ENCODE measurements around the gene PHF1.
"Not testable (repeated sequence)": the region's sequence is repeated elsewhere in the genome, so short reads cannot be mapped to it uniquely, and the experiment has no call there.

The PHF1 gene

DNA sequence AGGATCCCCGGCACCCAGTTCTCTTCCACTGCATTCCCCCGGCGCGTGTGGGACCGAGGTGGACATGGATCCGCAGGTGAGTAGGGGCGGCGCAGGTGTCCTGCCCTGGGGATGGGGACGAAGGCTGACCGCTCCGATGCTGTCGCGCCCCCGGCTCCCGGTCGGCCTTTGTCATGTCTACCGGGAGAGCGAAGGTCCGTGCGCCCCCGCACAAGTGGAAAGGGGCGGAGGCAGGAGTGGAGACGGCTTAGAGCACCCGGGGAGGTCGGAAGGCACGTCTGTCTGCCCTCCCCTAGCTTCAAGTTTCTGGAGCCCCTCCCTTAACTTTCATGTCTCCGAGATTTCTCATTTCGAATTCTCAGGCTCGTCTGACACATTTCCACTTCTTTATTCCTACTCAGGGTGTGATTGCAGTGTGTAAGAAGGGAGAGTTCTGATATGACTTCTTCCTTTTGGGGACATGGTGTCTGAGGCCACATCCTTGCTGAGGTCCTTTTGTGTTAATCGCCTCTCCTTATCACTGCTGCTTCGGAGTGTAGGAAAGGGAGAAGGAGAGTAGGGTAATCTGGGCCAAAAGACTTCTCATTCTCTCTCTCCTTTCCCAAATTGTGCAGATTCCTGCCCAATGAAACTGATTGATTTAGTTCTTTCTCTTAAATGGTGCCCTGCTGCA lies 18.8 kb upstream of the PHF1 start:
- DNase-seq (ENCODE audit: low spot score): no peak

DNA sequence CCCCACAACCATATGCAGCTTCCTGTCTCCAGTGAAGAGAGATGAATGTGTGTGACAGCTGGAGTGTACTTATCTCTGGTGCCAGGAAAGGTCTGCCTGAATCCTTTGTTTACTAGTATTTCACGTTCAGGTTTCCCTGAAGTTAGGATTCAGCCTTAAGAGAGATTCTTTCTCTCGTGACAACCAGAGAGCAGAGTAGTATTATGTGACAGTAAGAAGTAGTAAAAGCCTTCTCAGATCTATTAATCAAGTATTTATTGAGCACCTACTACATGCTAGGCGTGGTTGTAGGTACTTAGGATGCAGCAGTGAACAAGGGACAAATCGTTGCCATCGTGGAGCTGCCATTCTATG lies 18.2 kb upstream of the PHF1 start:
- DNase-seq (ENCODE audit: low spot score): no peak

DNA sequence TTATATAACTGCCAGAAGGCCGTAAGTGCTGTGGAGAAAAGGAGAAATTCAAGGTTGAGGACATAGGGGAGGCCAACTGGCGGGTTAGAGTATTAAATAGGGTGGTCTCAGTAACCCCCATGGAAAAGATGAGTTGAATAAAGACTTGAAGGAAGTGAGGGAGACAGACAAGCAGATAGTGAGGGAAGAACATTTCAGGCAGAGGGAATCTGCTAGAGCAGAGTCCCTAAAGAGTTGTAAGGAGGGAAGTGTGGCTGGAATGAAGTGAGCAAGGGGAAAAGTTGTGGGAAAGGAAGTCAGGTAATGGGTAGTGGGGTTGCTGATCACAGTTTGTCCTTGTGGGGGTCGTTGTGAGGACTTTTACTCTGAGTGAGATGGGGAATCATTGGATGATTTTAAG lies 17.8 kb upstream of the PHF1 start:
- DNase-seq (ENCODE audit: low spot score): no peak

DNA sequence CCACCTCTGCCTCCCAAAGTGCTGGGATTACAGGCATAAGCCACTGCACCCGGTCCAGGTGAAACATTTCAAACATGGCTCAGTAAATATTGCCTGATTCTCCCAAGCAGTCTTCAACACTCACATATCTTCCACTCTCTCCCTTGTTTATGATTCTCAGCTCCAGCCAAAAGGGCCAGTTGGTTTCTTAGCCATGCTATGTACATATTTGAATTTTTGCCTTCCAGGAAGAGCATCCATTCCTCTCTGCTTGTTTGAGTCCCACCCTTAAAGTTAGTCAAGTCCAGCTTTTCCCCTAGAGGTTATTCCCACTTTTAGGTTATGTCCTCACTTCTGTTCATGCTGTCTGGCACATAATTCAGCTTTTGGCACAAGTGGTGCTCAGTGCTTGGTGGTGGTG lies 13.3 kb upstream of the PHF1 start:
- no peak for DNase-seq (ENCODE audit: low spot score)

DNA sequence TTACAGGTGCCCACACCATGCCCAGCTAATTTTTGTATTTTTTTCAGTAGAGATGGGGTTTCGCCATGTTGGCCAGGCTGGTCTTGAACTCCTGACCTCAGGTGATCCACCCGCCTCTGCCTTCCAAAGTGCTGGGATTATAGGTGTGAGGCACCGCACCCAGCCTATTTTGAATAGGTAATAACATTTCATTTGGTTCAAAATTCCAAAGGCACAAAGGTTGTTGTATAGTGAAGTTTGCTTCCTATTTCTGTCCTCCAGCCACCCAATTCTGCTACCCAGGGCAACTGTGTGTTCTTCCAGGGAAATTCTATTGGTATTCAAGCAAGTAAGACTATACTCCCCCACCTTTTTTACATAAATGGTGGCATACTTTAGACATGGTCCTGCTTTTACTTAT lies 12.2 kb upstream of the PHF1 start:
- not testable (repeated sequence) for DNase-seq (ENCODE audit: low spot score)

DNA sequence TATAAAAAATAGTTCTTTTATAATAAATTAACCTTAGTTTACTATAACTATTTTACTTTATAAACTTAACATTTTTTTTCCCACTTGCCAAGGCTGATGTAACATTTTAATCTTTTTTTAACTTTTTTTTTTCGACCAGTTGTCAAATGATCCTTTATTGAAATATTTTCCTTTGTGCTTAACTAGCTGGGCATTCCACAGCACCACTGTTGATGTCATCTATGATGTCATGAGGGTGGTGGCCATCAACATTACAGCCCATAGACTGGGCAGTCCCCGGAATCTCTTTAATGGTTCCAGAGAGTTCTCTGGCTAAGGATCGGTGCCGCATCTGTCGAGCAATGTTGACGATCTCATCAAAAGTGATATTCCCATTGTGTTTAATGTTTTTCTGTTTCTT lies 10.9 kb upstream of the PHF1 start:
- not testable (repeated sequence) for DNase-seq (ENCODE audit: low spot score)

DNA sequence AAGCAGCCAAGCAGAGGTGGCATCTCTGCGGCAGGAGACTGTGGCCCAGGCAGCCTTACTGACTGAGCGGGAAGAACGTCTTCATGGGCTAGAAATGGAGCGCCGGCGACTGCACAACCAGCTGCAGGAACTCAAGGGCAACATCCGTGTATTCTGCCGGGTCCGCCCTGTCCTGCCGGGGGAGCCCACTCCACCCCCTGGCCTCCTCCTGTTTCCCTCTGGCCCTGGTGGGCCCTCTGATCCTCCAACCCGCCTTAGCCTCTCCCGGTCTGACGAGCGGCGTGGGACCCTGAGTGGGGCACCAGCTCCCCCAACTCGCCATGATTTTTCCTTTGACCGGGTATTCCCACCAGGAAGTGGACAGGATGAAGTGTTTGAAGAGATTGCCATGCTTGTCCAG lies 5.9 kb upstream of the PHF1 start:
- no peak for DNase-seq (ENCODE audit: low spot score)

DNA sequence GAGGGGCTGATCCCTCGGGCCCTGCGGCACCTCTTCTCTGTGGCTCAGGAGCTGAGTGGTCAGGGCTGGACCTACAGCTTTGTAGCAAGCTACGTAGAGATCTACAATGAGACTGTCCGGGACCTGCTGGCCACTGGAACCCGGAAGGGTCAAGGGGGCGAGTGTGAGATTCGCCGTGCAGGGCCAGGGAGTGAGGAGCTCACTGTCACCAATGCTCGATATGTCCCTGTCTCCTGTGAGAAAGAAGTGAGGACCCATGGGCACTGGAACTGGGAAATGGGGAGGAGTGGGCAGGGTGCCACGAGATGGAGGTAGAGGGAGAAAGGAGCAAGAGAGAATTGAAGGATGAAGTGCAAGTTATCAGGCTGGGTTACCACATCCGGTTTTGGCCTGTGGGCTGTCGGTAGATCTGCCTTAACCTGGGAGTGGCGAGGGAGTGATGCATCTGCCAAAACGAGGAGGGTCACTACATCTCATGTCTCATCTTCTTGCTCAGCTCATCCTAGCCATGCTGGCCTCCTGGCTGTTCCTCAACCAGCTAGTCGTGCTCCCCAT lies 5.4 kb upstream of the PHF1 start:
- no peak for DNase-seq (ENCODE audit: low spot score)

DNA sequence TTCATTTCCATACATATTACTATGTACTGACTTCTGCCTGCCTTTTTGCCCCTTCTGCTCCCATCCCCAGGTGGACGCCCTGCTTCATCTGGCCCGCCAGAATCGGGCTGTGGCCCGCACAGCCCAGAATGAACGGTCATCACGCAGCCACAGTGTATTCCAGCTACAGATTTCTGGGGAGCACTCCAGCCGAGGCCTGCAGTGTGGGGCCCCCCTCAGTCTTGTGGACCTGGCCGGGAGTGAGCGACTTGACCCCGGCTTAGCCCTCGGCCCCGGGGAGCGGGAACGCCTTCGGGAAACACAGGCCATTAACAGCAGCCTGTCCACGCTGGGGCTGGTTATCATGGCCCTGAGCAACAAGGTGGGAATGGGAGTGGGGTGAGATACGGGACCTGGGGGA lies 4.7 kb upstream of the PHF1 start:
- no peak for DNase-seq (ENCODE audit: low spot score)

DNA sequence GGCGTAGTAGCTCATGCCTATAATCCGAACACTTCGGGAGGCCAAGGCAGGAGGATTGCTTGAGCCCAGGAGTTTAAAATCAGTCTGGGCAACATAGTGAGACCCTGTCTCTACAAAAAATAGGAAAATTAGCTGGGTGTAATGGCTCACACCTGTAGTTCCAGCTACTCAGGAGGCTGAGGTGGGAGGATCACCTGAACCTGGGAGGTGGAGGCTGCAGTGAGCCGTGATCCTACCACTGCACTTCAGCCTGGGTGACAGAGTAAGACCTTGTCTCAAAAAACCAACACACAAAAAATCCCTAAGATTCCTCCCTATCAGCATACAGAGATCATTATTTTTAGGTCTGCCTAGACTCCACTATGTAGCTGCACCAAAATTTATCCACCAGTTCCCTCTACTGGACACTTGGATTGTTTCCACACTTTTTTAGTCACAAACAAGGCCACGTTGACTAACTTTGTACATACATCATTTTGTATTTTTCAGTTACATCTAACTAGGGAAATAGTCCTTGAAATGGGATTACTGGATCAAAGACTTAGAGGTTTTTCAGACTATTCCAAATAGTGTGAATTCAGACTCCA lies 3.6 kb upstream of the PHF1 start:
- DNase-seq (ENCODE audit: low spot score): peak; percentile 44

DNA sequence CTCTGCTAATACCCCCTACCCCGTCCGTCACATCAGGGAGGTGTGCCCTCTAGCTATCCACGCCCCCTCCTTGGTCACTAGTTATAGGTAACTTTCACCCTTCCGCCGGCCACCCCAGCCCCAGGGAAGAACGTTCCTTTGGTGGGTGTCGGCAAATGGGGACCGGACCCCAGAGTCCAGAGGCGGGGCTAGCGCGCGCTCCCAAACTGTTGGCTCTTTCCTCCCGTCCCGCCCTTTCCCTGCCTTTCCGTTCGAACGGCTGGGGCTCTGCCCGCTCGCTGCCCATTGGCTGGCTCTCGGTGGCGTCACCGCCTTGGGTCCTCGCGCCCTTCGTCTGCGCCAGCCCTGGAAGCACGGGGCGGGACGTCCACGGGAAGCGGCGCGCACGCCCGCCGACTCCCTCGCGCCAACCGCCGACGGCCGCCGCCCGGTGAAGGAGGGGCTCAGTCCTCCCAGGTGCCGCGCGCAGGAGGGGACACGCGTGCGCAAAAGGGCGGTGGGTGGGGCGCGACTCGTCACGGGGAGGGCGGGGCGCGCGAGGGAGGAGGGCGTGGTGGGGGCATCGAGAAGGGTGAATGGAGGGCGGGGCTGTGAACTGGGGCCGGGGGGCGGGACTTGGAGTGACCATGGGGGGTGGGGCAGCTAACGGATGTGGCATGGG lies 634 bp upstream of the PHF1 start:
- DNase-seq (ENCODE audit: low spot score): peak; percentile 98

DNA sequence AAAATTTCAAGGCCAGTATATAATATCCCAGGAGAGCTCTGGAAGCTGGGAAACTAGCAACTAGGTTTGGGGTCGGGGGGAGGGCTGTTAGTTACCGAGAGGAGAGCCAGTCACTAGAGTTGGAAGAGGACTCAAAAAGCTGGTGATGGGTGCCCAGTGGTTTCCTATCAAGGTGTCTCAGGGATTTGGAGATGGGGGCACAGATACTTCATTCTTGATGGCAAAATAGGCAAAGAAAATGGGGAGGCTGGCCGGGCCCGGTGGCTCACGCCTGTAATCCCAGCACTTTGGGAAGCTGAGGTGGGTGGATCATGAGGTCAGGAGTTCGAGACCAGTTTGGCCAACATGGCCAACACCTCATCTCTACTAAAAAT lies 805 bp downstream of the PHF1 start:
- DNase-seq (ENCODE audit: low spot score): no peak

DNA sequence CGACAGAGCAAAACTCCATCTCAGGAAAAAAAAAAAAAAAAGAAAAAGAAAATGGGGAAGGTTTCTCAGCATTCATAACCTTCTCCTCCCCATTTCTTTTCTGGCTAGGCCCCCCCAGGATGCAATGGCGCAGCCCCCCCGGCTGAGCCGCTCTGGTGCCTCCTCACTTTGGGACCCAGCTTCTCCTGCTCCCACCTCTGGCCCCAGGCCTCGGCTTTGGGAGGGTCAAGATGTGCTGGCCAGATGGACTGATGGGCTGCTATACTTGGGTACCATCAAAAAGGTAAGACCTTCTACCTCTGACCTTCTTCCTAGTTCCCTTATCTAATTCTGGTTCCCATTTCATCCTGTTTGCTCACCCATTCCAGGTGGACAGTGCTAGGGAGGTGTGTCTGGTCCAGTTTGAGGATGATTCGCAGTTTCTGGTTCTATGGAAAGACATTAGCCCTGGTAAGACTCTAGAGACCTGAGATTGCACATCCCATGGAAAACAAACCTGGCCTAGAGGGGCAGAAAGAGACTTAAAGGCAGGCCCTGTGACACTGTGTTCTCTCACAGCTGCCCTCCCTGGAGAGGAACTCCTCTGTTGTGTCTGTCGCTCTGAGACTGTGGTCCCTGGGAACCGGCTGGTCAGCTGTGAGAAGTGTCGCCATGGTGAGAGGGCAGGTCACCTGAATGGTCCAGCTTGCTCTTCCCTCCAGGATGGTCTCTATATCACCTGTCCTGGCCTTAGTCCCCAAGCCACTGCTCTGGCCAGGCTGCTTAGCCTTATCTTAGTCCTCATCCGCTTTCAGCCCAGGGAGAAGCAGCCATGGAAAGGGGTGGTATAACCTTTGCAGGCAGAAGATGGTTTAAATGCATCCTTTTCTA lies 1.6 kb downstream of the PHF1 start:
- no peak for DNase-seq (ENCODE audit: low spot score)

DNA sequence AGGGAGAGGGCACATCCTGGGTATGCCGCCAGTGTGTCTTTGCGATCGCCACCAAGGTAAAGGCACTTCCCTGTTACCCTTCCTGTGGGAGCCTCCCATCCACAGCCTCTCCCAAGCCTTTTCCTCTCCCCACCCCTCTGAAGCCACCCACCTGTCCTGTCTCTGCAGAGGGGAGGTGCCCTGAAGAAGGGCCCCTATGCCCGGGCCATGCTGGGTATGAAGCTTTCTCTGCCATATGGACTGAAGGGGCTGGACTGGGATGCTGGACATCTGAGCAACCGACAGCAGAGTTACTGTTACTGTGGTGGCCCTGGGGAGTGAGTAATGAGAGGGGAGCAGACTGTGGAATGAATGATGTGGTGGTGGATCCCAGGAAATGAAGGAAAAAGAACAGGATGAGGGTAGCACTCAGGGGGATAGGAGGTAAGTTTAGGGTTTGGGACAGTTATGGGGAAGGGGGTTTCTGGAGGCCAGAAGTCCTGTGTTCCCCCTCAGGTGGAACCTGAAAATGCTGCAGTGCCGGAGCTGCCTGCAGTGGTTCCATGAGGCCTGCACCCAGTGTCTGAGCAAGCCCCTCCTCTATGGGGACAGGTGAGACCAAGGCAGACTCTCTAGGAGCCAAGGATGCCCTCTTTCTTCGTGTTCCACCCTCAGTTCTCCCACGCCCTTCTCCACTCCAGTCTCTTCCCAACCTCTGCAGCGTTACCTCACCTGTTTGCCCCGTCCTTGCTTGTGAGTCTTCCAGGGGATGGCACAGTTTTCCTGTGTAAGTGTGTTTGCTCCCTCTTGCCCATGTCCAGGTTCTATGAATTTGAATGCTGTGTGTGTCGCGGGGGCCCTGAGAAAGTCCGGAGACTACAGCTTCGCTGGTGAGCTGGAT lies 2.7 kb downstream of the PHF1 start:
- no peak for DNase-seq (ENCODE audit: low spot score)

DNA sequence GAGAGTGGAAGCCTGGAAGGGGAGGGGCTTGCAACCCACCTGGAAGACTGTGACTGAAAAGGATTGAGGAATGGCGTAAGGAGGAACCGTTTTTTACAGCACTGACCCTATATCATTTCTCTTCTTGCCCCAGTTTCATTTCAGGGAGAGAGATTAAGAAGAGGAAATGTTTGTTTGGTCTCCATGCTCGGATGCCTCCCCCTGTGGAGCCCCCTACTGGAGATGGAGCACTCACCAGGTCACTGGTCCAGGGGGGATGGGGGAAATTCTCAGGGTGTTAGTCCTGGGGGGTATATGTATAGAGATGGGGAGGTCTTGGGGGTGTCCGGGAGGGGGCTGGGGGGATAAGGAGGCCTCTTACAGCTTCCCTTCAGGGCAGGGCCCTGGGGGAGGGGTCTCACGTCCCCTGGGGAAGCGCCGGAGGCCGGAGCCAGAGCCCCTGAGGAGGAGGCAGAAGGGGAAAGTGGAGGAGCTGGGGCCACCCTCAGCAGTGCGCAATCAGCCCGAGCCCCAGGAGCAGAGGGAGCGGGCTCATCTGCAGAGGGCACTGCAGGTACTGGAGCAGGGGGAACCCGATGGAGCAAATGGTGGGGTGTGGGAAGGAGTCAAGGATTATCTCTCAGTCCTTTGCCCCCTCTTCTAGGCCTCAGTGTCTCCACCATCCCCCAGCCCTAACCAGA lies 3.9 kb downstream of the PHF1 start:
- no peak for DNase-seq (ENCODE audit: low spot score)

DNA sequence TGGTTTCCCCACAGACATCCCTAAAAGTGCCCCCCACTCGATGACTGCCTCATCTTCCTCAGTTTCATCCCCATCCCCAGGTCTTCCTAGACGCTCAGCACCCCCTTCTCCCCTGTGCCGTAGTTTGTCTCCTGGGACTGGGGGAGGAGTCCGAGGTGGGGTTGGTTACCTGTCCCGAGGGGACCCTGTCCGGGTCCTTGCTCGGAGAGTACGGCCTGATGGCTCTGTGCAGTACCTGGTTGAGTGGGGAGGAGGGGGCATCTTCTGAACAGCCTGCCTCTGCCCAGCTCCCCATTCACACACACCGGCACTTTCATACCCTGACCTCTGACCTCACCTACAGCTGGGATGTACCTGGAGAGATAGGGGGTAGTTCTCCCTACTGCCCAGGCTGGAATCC lies 5.0 kb downstream of the PHF1 start:
- no peak for DNase-seq (ENCODE audit: low spot score)

DNA sequence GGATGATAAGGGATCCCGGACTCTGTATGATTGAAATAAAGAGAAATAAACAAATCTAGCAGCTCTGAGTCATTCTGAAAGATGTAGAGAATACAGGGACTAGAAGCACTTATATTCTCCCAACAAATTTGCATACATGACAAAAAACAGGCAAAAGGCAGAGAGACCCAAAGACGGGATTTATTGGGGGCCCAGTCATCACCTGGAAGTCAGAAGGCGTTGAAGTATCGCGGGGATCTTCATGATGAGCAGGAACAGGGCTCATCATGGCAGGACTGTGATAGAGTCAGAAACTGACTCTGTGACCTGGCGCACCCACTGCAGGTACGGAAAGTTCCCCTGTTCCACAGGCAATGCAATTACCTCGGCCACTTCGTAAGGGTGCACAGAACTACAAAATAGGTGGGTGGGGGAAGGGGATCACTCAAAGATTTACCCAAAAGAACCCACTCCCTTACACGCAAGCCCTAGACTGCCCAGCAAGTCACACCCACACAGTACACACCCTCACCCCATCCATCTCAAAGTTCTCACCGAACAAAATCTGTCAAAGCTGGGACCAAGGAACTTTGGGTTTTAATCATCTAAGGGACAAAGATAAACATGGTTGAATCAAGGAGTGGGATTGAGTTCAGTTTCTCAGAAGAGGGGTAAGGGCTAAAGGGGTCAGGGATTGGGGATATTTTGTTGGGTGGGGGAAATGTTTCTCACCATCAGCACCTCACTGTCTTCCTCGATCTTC lies 5.7 kb downstream of the PHF1 start:
- no peak for DNase-seq (ENCODE audit: low spot score)

DNA sequence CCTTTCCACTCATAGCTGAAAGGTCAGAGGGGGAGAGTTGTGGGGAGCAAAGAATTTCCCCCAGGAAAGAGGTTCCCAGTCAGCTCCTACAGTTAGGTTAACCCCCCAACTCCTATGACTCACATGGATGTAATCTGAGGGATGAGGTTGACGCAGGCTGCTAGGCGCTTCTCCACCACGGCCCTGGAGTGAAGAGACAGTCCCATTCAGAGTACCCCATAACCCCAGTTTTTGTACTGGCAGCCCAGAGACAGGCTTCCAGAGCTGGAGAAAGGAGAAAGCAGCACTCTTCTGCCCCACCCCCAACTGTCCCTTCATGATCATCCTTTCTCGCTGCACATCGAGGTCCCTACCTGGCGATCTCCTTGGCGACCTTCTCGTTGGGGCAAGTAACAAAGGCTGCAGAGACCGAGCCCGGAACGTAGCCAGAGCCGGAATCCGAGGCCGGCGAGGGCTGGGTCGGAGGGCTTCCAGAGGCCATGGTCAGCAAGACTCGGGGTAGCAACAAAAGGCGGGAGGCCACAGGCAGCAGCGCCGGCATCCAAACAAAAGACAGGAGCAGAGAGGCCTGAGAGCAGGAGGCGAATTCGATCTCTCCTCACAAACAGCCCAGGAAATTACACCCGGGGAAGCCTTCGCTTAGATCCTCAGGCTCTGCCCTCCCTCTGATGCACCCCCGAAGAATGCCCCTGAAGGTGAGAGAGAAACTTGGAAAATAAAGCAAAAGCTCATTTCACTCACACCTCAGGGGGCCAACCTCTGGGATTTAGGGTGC lies 6.5 kb downstream of the PHF1 start:
- peak; percentile 83 for DNase-seq (ENCODE audit: low spot score)

DNA sequence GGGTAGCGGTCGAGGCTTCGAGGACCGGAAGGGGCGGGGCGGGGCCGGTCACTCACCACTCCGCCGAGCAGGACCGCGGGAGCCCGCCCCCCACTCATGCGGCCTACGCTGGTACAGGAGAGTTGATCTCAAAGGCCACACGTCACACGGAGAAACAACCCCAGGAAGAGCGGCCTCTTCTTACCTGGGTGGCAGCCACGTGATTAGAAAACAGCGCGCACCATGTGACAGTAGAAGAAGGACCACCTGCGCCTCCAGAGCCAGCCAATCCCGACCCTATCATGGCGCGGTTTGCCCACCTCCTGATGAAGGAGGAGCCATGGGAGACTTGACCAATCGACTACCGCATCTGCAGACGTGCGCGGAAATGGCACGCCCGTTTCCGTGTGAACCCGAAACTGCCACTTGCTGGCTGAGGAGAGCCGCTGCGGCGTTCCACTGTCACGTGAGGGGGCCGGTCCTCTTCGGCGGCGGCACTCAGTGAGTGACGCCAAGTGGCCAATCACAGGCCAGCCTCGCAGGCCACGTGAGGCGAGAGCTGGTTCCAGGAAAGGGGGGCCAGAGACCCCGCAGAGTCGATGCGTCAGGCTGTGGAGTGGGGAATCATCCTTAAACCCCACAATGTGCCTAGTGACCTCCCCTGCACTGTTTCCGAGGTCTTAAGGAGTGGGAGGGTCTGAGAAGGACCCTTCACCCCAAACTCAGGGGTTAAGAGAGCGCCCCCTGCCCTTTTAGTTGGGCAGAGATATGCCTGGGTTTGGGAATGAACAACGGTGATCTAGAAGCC lies 7.3 kb downstream of the PHF1 start, which contains the start of gene CUTA:
CUTA (minus strand) TSS at position 205 of the 787 bp plus-strand sequence; CDS start at position 98, 107 bp downstream.
- peak; percentile 98 for DNase-seq (ENCODE audit: low spot score)

Measured in AG08395 (cell line).